H1 (cell line): ENCODE measurements around the gene VPS52. TPM values are rescaled to one million over a fixed set of nuclear protein-coding genes. Genes with fewer than 3 reads are reported as not detected.

Experiments used
- CTCF ChIA-PET: fragments of 300-600 bp; sonication (Branson Sonifier 250); formaldehyde crosslinking; loops from one replicate; lab custom pipeline; 2021; ENCODE audit not compliant: partially characterized antibody; lab: Charles Lee
- POLR2A ChIA-PET: fragments of 300-600 bp; sonication (Branson Sonifier 250); formaldehyde crosslinking; loops from one replicate; lab custom pipeline; 2021; ENCODE audit warnings: inconsistent platforms; ENCODE audit not compliant: partially characterized antibody; lab: Charles Lee
- DNase-seq, 2 experiments: peaks; one replicate each; pipeline versions ENCODE4 v3.0.0 to v3.0.0-alpha.2; 2010 to 2022; ENCODE audit warnings: low spot score in 2 of 2, low read depth in 1 of 2, mixed read lengths in 1 of 2
- FAIRE-seq: peaks from 2 replicates; lab custom pipeline; 2011; peaks lifted over from hg19 to GRCh38; lab: Jason Lieb, UNC
- H2AFZ ChIP-seq: 2 replicates; pipeline ENCODE4 v1.8.1; 2012; ENCODE audit warnings: low read length, inconsistent platforms
- H2AK5ac ChIP-seq: 2 replicates; pipeline ENCODE4 v1.6.1; 2013; ENCODE audit warnings: low read depth, low read length
- H2BK120ac ChIP-seq: replicated peaks from 2 replicates; pipeline ENCODE3; 2013; ENCODE audit warnings: low read depth, low read length, inconsistent platforms
- H2BK12ac ChIP-seq: 2 replicates; pipeline ENCODE4 v1.6.1; 2013; ENCODE audit warnings: low read depth, low read length
- H2BK15ac ChIP-seq: 2 replicates; pipeline ENCODE4 v1.6.1; 2013; ENCODE audit warnings: low read length
- H2BK20ac ChIP-seq: 2 replicates; pipeline ENCODE4 v1.6.1; 2013; ENCODE audit warnings: low read length
- H2BK5ac ChIP-seq: 2 replicates; pipeline ENCODE4 v1.6.1; 2013; ENCODE audit warnings: low read depth, low read length
- H3K14ac ChIP-seq: 2 replicates; pipeline ENCODE4 v1.6.1; 2013; ENCODE audit warnings: inconsistent platforms; ENCODE audit not compliant: insufficient read length
- H3K18ac ChIP-seq: 2 replicates; pipeline ENCODE4 v1.6.1; 2013; ENCODE audit warnings: low read length; ENCODE audit errors: extremely low read depth
- H3K23ac ChIP-seq: 2 replicates; pipeline ENCODE4 v1.6.1; 2013; ENCODE audit warnings: inconsistent platforms; ENCODE audit not compliant: insufficient read length
- H3K23me2 ChIP-seq: 2 replicates; pipeline ENCODE4 v1.6.1; 2013; ENCODE audit warnings: low read depth, low read length
- H3K27ac ChIP-seq: 2 replicates; pipeline ENCODE4 v1.6.1; 2011; ENCODE audit warnings: low read depth, low read length, inconsistent platforms
- H3K27me3 ChIP-seq, 4 experiments: replicated peaks in 1 of 4; 1 replicate in 1 of 4; 2 replicates in 3 of 4; pipeline versions ENCODE4 v1.6.1 to v1.8.1; 2011 to 2013; ENCODE audit warnings: low read length in 3 of 4, mild to moderate bottlenecking in 3 of 4, inconsistent platforms in 2 of 4, mixed read lengths in 2 of 4, moderate library complexity in 1 of 4; ENCODE audit not compliant: control insufficient read depth in 3 of 4, insufficient read depth in 3 of 4; ENCODE audit errors: extremely low read depth in 1 of 4
- H3K36me3 ChIP-seq, 4 experiments: 2 replicates each; pipeline versions ENCODE4 v1.6.1 to v1.8.1; 2011 to 2013; ENCODE audit warnings: mild to moderate bottlenecking in 4 of 4, low read length in 3 of 4, moderate library complexity in 2 of 4, control low read depth in 1 of 4, inconsistent platforms in 1 of 4; ENCODE audit not compliant: insufficient read depth in 4 of 4, control insufficient read depth in 2 of 4
- H3K4ac ChIP-seq: replicated peaks from 2 replicates; pipeline ENCODE3; 2013; ENCODE audit warnings: low read length, low read depth, mixed read lengths, inconsistent platforms; ENCODE audit not compliant: insufficient read length
- H3K4me1 ChIP-seq, 4 experiments: replicated peaks in 1 of 4; 1 replicate in 1 of 4; 2 replicates in 3 of 4; pipeline versions ENCODE4 v1.6.1 to v1.8.1; 2011 to 2013; ENCODE audit warnings: low read length in 3 of 4, inconsistent platforms in 2 of 4, mixed read lengths in 1 of 4; ENCODE audit not compliant: insufficient read depth in 4 of 4, control insufficient read depth in 3 of 4
- H3K4me2 ChIP-seq, 2 experiments: 2 replicates each; pipeline versions ENCODE4 v1.6.1 to v1.8.1; 2011 to 2013; ENCODE audit warnings: low read depth in 2 of 2, low read length in 2 of 2, control low read depth in 1 of 2, inconsistent platforms in 1 of 2, mild to moderate bottlenecking in 1 of 2; ENCODE audit not compliant: insufficient read depth in 1 of 2
- H3K4me3 ChIP-seq, 4 experiments: fragments of 200-600, 300-600 bp in 1 of 4; sonication (generic), shearing (Covaris generic), sonication (Bioruptor Twin) in 1 of 4; 2 replicates each; pipeline versions ENCODE4 v1.5.1 to v1.8.1; 2011 to 2016; ENCODE audit warnings: low read length in 4 of 4, low read depth in 3 of 4, control low read depth in 2 of 4, inconsistent platforms in 2 of 4, mild to moderate bottlenecking in 2 of 4, mixed read lengths in 1 of 4, moderate library complexity in 1 of 4; ENCODE audit not compliant: insufficient read depth in 2 of 4; ENCODE audit errors: extremely low read depth in 1 of 4
- H3K56ac ChIP-seq: replicated peaks from 2 replicates; pipeline ENCODE3; 2013; ENCODE audit warnings: low read depth, mild to moderate bottlenecking, mixed read lengths, low read length, inconsistent platforms; ENCODE audit not compliant: insufficient read length
- H3K79me1 ChIP-seq: 2 replicates; pipeline ENCODE4 v1.6.1; 2013; ENCODE audit warnings: low read depth, low read length, control low read depth
- H3K79me2 ChIP-seq, 2 experiments: 2 replicates each; pipeline versions ENCODE4 v1.6.1 to v1.8.1; 2012 to 2013; ENCODE audit warnings: low read length in 2 of 2, mild to moderate bottlenecking in 2 of 2, inconsistent platforms in 1 of 2; ENCODE audit not compliant: insufficient read depth in 2 of 2, control insufficient read depth in 1 of 2
- H3K9ac ChIP-seq, 4 experiments: replicated peaks in 1 of 4; 1 replicate in 1 of 4; 2 replicates in 3 of 4; pipeline versions ENCODE4 v1.6.1 to v1.8.1; 2011 to 2013; ENCODE audit warnings: low read depth in 3 of 4, low read length in 3 of 4, control low read depth in 2 of 4, mild to moderate bottlenecking in 2 of 4, moderate library complexity in 2 of 4, inconsistent platforms in 1 of 4; ENCODE audit errors: extremely low read depth in 1 of 4
- H3K9me3 ChIP-seq, 2 experiments: 2 replicates each; pipeline versions ENCODE4 v1.6.1 to v1.8.1; 2012 to 2013; ENCODE audit warnings: mild to moderate bottlenecking in 2 of 2, moderate library complexity in 2 of 2, control low read depth in 1 of 2, inconsistent platforms in 1 of 2, low read depth in 1 of 2, low read length in 1 of 2, mixed read lengths in 1 of 2; ENCODE audit not compliant: insufficient read depth in 2 of 2
- H4K20me1 ChIP-seq, 2 experiments: replicated peaks in 1 of 2; 2 replicates each; pipeline versions ENCODE3 to v1.8.1; 2011 to 2013; ENCODE audit warnings: inconsistent platforms in 2 of 2, low read length in 2 of 2, mild to moderate bottlenecking in 1 of 2; ENCODE audit not compliant: insufficient read depth in 2 of 2, control insufficient read depth in 1 of 2
- H4K5ac ChIP-seq: 2 replicates; pipeline ENCODE4 v1.6.1; 2013; ENCODE audit warnings: low read length, low read depth, mixed read lengths, inconsistent platforms; ENCODE audit not compliant: insufficient read length
- H4K8ac ChIP-seq: 2 replicates; pipeline ENCODE4 v1.8.0; 2013; ENCODE audit warnings: mild to moderate bottlenecking, moderate library complexity, low read length, inconsistent platforms; ENCODE audit not compliant: insufficient read depth; ENCODE audit errors: extremely low read depth
- H4K91ac ChIP-seq: replicated peaks from 2 replicates; pipeline ENCODE3; 2013; ENCODE audit warnings: low read length, mixed read lengths, inconsistent platforms; ENCODE audit not compliant: insufficient read length
- BACH1 ChIP-seq: IDR thresholded peaks from 2 replicates; pipeline ENCODE4 v1.6.1; 2012; ENCODE audit warnings: low read length, improper control_type of control experiment
- CHD1 ChIP-seq: IDR thresholded peaks from 2 replicates; pipeline ENCODE4 v1.6.1; 2012; ENCODE audit warnings: low read depth, low read length, improper control_type of control experiment
- MAX ChIP-seq: IDR thresholded peaks from 2 replicates; pipeline ENCODE4 v1.6.1; 2012; ENCODE audit warnings: inconsistent platforms
- RAD21 ChIP-seq, 2 experiments: IDR thresholded peaks in 1 of 2; conservative IDR thresholded peaks in 1 of 2; 2 replicates each; pipeline ENCODE4 v1.6.1; 2011; ENCODE audit warnings: low read depth in 2 of 2, low read length in 2 of 2, improper control_type of control experiment in 1 of 2, inconsistent platforms in 1 of 2, mild to moderate bottlenecking in 1 of 2, moderate library complexity in 1 of 2
- SAP30 ChIP-seq: fragments of 300-600 bp; sonication (generic); IDR thresholded peaks from 2 replicates; pipeline ENCODE4 v1.7.1; 2012; ENCODE audit warnings: low read length, moderate library complexity, mild to moderate bottlenecking, inconsistent platforms; ENCODE audit not compliant: insufficient read depth, insufficient replicate concordance
- SIN3A ChIP-seq, 2 experiments: IDR thresholded peaks in 1 of 2; conservative IDR thresholded peaks in 1 of 2; 2 replicates each; pipeline ENCODE4 v1.6.1; 2011 to 2012; ENCODE audit warnings: low read length in 2 of 2, improper control_type of control experiment in 1 of 2, low read depth in 1 of 2, mild to moderate bottlenecking in 1 of 2
- SIX5 ChIP-seq: IDR thresholded peaks from 2 replicates; pipeline ENCODE4 v1.6.1; 2011; ENCODE audit warnings: mild to moderate bottlenecking, low read depth, low read length
- SP1 ChIP-seq: IDR thresholded peaks from 2 replicates; pipeline ENCODE4 v1.6.1; 2011; ENCODE audit warnings: low read depth, low read length
- WGBS, 2 experiments: shearing (Covaris generic) in 1 of 2; methylation state at CpG; one replicate each; pipeline versions ENCODE4 v1.1.6 to v1.1.7; 2013 to 2015; ENCODE audit warnings: low lambda C conversion rate in 2 of 2, mixed read lengths in 2 of 2, inconsistent platforms in 1 of 2, low coverage in 1 of 2, missing lambda C conversion rate in 1 of 2; ENCODE audit not compliant: insufficient replicate concordance in 2 of 2, insufficient coverage in 1 of 2, insufficient read length in 1 of 2; ENCODE audit errors: extremely low coverage in 1 of 2, missing lambda C conversion rate in 1 of 2; 5-methylcytosine and 5-hydroxymethylcytosine counted together
- polyA plus RNA-seq, 7 experiments: library from polyadenylated mRNA; depleted of rRNA in 3 of 7; stranded (reverse) in 5 of 7; unstranded in 2 of 7; fragments of >200 nt in 5 of 7; fragments of 200-250 nt in 2 of 7; gene quantifications; 1 replicate in 5 of 7; 2 replicates in 1 of 7; 4 replicates in 1 of 7; pipeline versions ENCODE4 v1.2.1 to v1.2.3, GENCODE V29; 2011 to 2013; ENCODE audit warnings: missing spikeins in 2 of 7, mixed read lengths in 2 of 7
- total RNA-seq: library from RNA; stranded (reverse); fragmentation: NEBNext Ultra II Directional; extraction: Animal tissue kit (Norgen Biotek cat#: 25700); gene quantifications from 2 replicates; pipeline ENCODE4 v1.2.1, GENCODE V29; 2021

Gene VPS52
- total and polyA plus RNA-seq, 2 of the 8 experiments (the other 6 are each of a cell fraction or from before 2014, with no cell fraction given), result 36.5 to 86.3 TPM

DNA sequence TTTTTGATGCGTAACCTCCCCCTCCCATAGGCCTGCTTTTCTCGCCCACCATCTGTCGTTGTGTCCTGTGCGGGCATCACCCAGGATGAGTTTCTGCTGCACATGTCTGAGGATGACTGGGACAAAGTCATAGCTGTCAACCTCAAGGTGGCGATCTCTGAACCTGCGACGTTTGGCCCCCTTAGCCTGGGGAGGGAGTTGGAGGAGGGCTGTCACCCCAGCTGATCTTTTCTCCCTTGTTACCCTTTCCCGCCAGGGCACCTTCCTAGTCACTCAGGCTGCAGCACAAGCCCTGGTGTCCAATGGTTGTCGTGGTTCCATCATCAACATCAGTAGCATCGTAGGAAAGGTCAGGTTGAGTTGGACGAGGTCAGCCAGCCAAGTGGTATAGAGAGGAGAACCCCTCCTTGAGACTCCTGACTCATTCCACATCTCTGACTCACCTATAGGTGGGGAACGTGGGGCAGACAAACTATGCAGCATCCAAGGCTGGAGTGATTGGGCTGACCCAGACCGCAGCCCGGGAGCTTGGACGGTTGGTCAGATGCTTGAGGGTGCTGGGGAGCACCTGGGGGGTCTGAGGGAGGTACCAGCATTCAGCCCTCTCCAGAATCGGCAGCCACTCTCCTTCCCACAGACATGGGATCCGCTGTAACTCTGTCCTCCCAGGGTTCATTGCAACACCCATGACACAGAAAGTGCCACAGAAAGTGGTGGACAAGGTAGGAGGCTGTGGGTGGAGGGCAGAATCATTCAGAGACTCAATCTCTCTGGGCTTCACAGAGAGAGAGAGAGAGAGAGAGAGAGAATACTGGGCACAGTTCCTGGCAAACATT is 66.3 kb downstream of the VPS52 start:
- H2AFZ ChIP-seq, result no peak overlapping the region
- WGBS, 2 experiments, result 21% methylated on average over 17 of the region's 17 CpGs; no CpG with 5 or more reads in 1 of the 2 experiments
- H3K23ac ChIP-seq, result no peak overlapping the region
- CTCF ChIA-PET, result interaction anchor here (1.1 to 2.4 kb wide), 6 partner anchors 10 to 186 kb away, joined by 3 to 23 read pairs (median 6); no protein-coding TSS in a partner anchor
- no peak overlapping the region; the same call in 1 of the 2 replicates for H2BK12ac ChIP-seq
- H3K23me2 ChIP-seq, result peaks cover 29% of the 10 kb centered on the region
- peak overlapping the region; percentile 72 to 97 for H3K4me2 ChIP-seq
- peaks cover 9 to 24% (median 18%) of the 10 kb centered on the region in 4 experiments for H3K36me3 ChIP-seq
- H3K9ac ChIP-seq, result no peak overlapping the region; a peak in 1 of 7 replicates
- H2BK5ac ChIP-seq, result no peak overlapping the region
- POLR2A ChIA-PET, result interaction anchor here (0.9 to 2.0 kb wide), 9 partner anchors 11 to 236 kb away, joined by 3 to 16 read pairs (median 6); partner anchors contain the start of genes B3GALT4, CUTA, RPS18 and VPS52
- no peak overlapping the region for H3K56ac ChIP-seq
- no peak overlapping the region for H4K8ac ChIP-seq
- no peak for DNase-seq
- no peaks in the 10 kb centered on the region for H3K9me3 ChIP-seq
- H3K4me3 ChIP-seq, result peak overlapping the region; percentile 71 to 93 (median 72)
- peaks cover 4 to 35% (median 11%) of the 10 kb centered on the region in 4 experiments for H3K4me1 ChIP-seq
- no peak overlapping the region; the same call in 1 of the 2 replicates for H2AK5ac ChIP-seq
- no peak overlapping the region for H4K91ac ChIP-seq
- H4K5ac ChIP-seq, result no peak overlapping the region
- no peak overlapping the region for H3K4ac ChIP-seq
- H3K27me3 ChIP-seq, result peaks cover 9 to 32% (median 25%) of the 10 kb centered on the region in 4 experiments; a peak in 6 of 7 replicates
- no peak overlapping the region for H2BK120ac ChIP-seq
- H3K18ac ChIP-seq, result no peak overlapping the region
- H3K79me1 ChIP-seq, result peaks cover 16% of the 10 kb centered on the region
- no peak overlapping the region for H2BK20ac ChIP-seq
- FAIRE-seq, result no peak
- H3K79me2 ChIP-seq, result peaks cover 3 to 16% of the 10 kb centered on the region in 2 experiments; a peak in 3 of 4 replicates
- no peak overlapping the region for H2BK15ac ChIP-seq
- H3K27ac ChIP-seq, result no peak overlapping the region
- H4K20me1 ChIP-seq, result peaks cover 5 to 26% of the 10 kb centered on the region in 2 experiments
- no peak overlapping the region for H3K14ac ChIP-seq
- TF ChIP-seq BACH1, result no peak
- TF ChIP-seq SIX5, result no peak
- TF ChIP-seq SAP30, result peak; percentile 31
- no peak for TF ChIP-seq CHD1
- TF ChIP-seq MAX, result peak; percentile 52; the same call in 1 of the 2 replicates
- TF ChIP-seq RAD21 (IDR thresholded peaks at IDR 0.05 in 1 of 2, conservative IDR thresholded peaks at IDR 0.05 in 1 of 2; ENCODE audit: low read depth in 2 of 2, low read length in 2 of 2), result peak in 1 of 2 experiments; percentile 2; a peak in 2 of 4 replicates
- TF ChIP-seq SIN3A (conservative IDR thresholded peaks at IDR 0.05 in 1 of 2, IDR thresholded peaks at IDR 0.05 in 1 of 2; ENCODE audit: low read depth in 1 of 2, low read length in 2 of 2), result peak; percentile 86 to 89; a peak in 3 of 4 replicates
- TF ChIP-seq SP1, result no peak
